SHP77 (cell line): ENCODE measurements around the gene COPE.
"Not testable (repeated sequence)": the region's sequence is repeated elsewhere in the genome, so short reads cannot be mapped to it uniquely, and the experiment has no call there.

Experiments
- DNase-seq, 2 experiments: peaks; one replicate each; lab custom pipeline; 2025; lab: John Stamatoyannopoulos, UW

COPE gene

GRCh38 chr19:18908917-18909619 lies 10.1 kb downstream of the COPE start:
- no peak for DNase-seq

- no peak for DNase-seq
These were observed 12.3 kb downstream of the COPE start for GRCh38 chr19:18906605-18907519.

GRCh38 chr19:18905513-18906236 lies 13.5 kb downstream of the COPE start:
- no peak for DNase-seq

GRCh38 chr19:18905058-18905456 lies 14.1 kb downstream of the COPE start:
- DNase-seq = no peak

- no peak for DNase-seq
These were observed 14.7 kb downstream of the COPE start for GRCh38 chr19:18904334-18905057.

- no peak for DNase-seq
These were observed 15.8 kb downstream of the COPE start for GRCh38 chr19:18903156-18904037.

GRCh38 chr19:18902519-18902918 lies 16.7 kb downstream of the COPE start:
- not testable (repeated sequence) for DNase-seq

- no peak for DNase-seq
These were observed 17.7 kb downstream of the COPE start for GRCh38 chr19:18901491-18901890.

- DNase-seq = no peak
These were observed 18.3 kb downstream of the COPE start for GRCh38 chr19:18900700-18901481.

- no peak for DNase-seq
These were observed 19.3 kb downstream of the COPE start for GRCh38 chr19:18899624-18900560.

GRCh38 chr19:18898607-18899408 lies 20.4 kb downstream of the COPE start:
- no peak for DNase-seq

GRCh38 chr19:18898081-18898606 lies 21.0 kb downstream of the COPE start:
- no peak for DNase-seq

GRCh38 chr19:18897094-18898029 lies 21.8 kb downstream of the COPE start:
- no peak for DNase-seq

- no peak for DNase-seq
These were observed 22.8 kb downstream of the COPE start for GRCh38 chr19:18896421-18896841.

- DNase-seq = no peak
These were observed 23.3 kb downstream of the COPE start, which contains the start of gene CERS1 for GRCh38 chr19:18895824-18896341. TSS of gene CERS1 (minus strand) at chr19:18896158. CDS start at chr19:18896072, 86 bp downstream.
